H1 (cell line): ENCODE results near the gene SLIT3. TPM values are rescaled to one million over a fixed set of nuclear protein-coding genes. Genes with fewer than 3 reads are reported as not detected.

Experiments used
- CREB1 ChIP-seq: IDR thresholded peaks from 2 replicates; pipeline ENCODE4 v1.6.1; 2012; ENCODE audit warnings: inconsistent platforms
- FOSL1 ChIP-seq: IDR thresholded peaks from 2 replicates; pipeline ENCODE4 v1.6.1; 2011; ENCODE audit warnings: mild to moderate bottlenecking, low read depth, low read length, moderate library complexity; ENCODE audit not compliant: insufficient read depth
- GTF2F1 ChIP-seq: IDR thresholded peaks from 2 replicates; pipeline ENCODE4 v1.6.1; 2012; ENCODE audit warnings: low read depth, low read length, improper control_type of control experiment, borderline replicate concordance
- HDAC2 ChIP-seq, 2 experiments: fragments of 300-600 bp in 1 of 2; sonication (generic) in 1 of 2; IDR thresholded peaks; 2 replicates each; pipeline ENCODE4 v1.6.1; 2011 to 2012; ENCODE audit warnings: low read depth in 2 of 2, low read length in 2 of 2, mild to moderate bottlenecking in 2 of 2, moderate library complexity in 2 of 2, borderline replicate concordance in 1 of 2, inconsistent platforms in 1 of 2
- KDM5A ChIP-seq: fragments of 200-600 bp; IDR thresholded peaks from 2 replicates; pipeline ENCODE4 v1.7.1; 2012; ENCODE audit warnings: mild to moderate bottlenecking, low read length, inconsistent platforms, mixed read lengths
- RXRA ChIP-seq: IDR thresholded peaks from 2 replicates; pipeline ENCODE4 v1.6.1; 2011; ENCODE audit warnings: low read depth, mild to moderate bottlenecking, low read length, moderate library complexity; ENCODE audit not compliant: insufficient read depth
- SAP30 ChIP-seq: fragments of 300-600 bp; sonication (generic); IDR thresholded peaks from 2 replicates; pipeline ENCODE4 v1.7.1; 2012; ENCODE audit warnings: low read length, moderate library complexity, mild to moderate bottlenecking, inconsistent platforms; ENCODE audit not compliant: insufficient read depth, insufficient replicate concordance
- SIN3A ChIP-seq, 2 experiments: IDR thresholded peaks in 1 of 2; conservative IDR thresholded peaks in 1 of 2; 2 replicates each; pipeline ENCODE4 v1.6.1; 2011 to 2012; ENCODE audit warnings: low read length in 2 of 2, improper control_type of control experiment in 1 of 2, low read depth in 1 of 2, mild to moderate bottlenecking in 1 of 2
- SIRT6 ChIP-seq: IDR thresholded peaks from one replicate; pipeline ENCODE4 v1.7.1; 2012; ENCODE audit warnings: low read length, inconsistent platforms
- polyA plus RNA-seq, 7 experiments: library from polyadenylated mRNA; depleted of rRNA in 3 of 7; stranded (reverse) in 5 of 7; unstranded in 2 of 7; fragments of >200 nt in 5 of 7; fragments of 200-250 nt in 2 of 7; gene quantifications; 1 replicate in 5 of 7; 2 replicates in 1 of 7; 4 replicates in 1 of 7; pipeline versions ENCODE4 v1.2.1 to v1.2.3, GENCODE V29; 2011 to 2013; ENCODE audit warnings: missing spikeins in 2 of 7, mixed read lengths in 2 of 7
- total RNA-seq: library from RNA; stranded (reverse); fragmentation: NEBNext Ultra II Directional; extraction: Animal tissue kit (Norgen Biotek cat#: 25700); gene quantifications from 2 replicates; pipeline ENCODE4 v1.2.1, GENCODE V29; 2021
- TF ChIP-seq, protein P1 (sequence below): fragments of 300-600 bp; sonication (generic); IDR thresholded peaks from 2 replicates; pipeline ENCODE4 v1.7.1; 2012; ENCODE audit warnings: low read length, moderate library complexity, mild to moderate bottlenecking, inconsistent platforms; ENCODE audit not compliant: insufficient replicate concordance

SLIT3 gene
- total and polyA plus RNA-seq, 2 of the 8 experiments (the other 6 are each of a cell fraction or from before 2014, with no cell fraction given), result 1.1 to 1.2 TPM

GRCh38 chr5:168713051-168713450 lies 587.9 kb downstream of the SLIT3 start (continued):
- TF ChIP-seq, protein P1, sequence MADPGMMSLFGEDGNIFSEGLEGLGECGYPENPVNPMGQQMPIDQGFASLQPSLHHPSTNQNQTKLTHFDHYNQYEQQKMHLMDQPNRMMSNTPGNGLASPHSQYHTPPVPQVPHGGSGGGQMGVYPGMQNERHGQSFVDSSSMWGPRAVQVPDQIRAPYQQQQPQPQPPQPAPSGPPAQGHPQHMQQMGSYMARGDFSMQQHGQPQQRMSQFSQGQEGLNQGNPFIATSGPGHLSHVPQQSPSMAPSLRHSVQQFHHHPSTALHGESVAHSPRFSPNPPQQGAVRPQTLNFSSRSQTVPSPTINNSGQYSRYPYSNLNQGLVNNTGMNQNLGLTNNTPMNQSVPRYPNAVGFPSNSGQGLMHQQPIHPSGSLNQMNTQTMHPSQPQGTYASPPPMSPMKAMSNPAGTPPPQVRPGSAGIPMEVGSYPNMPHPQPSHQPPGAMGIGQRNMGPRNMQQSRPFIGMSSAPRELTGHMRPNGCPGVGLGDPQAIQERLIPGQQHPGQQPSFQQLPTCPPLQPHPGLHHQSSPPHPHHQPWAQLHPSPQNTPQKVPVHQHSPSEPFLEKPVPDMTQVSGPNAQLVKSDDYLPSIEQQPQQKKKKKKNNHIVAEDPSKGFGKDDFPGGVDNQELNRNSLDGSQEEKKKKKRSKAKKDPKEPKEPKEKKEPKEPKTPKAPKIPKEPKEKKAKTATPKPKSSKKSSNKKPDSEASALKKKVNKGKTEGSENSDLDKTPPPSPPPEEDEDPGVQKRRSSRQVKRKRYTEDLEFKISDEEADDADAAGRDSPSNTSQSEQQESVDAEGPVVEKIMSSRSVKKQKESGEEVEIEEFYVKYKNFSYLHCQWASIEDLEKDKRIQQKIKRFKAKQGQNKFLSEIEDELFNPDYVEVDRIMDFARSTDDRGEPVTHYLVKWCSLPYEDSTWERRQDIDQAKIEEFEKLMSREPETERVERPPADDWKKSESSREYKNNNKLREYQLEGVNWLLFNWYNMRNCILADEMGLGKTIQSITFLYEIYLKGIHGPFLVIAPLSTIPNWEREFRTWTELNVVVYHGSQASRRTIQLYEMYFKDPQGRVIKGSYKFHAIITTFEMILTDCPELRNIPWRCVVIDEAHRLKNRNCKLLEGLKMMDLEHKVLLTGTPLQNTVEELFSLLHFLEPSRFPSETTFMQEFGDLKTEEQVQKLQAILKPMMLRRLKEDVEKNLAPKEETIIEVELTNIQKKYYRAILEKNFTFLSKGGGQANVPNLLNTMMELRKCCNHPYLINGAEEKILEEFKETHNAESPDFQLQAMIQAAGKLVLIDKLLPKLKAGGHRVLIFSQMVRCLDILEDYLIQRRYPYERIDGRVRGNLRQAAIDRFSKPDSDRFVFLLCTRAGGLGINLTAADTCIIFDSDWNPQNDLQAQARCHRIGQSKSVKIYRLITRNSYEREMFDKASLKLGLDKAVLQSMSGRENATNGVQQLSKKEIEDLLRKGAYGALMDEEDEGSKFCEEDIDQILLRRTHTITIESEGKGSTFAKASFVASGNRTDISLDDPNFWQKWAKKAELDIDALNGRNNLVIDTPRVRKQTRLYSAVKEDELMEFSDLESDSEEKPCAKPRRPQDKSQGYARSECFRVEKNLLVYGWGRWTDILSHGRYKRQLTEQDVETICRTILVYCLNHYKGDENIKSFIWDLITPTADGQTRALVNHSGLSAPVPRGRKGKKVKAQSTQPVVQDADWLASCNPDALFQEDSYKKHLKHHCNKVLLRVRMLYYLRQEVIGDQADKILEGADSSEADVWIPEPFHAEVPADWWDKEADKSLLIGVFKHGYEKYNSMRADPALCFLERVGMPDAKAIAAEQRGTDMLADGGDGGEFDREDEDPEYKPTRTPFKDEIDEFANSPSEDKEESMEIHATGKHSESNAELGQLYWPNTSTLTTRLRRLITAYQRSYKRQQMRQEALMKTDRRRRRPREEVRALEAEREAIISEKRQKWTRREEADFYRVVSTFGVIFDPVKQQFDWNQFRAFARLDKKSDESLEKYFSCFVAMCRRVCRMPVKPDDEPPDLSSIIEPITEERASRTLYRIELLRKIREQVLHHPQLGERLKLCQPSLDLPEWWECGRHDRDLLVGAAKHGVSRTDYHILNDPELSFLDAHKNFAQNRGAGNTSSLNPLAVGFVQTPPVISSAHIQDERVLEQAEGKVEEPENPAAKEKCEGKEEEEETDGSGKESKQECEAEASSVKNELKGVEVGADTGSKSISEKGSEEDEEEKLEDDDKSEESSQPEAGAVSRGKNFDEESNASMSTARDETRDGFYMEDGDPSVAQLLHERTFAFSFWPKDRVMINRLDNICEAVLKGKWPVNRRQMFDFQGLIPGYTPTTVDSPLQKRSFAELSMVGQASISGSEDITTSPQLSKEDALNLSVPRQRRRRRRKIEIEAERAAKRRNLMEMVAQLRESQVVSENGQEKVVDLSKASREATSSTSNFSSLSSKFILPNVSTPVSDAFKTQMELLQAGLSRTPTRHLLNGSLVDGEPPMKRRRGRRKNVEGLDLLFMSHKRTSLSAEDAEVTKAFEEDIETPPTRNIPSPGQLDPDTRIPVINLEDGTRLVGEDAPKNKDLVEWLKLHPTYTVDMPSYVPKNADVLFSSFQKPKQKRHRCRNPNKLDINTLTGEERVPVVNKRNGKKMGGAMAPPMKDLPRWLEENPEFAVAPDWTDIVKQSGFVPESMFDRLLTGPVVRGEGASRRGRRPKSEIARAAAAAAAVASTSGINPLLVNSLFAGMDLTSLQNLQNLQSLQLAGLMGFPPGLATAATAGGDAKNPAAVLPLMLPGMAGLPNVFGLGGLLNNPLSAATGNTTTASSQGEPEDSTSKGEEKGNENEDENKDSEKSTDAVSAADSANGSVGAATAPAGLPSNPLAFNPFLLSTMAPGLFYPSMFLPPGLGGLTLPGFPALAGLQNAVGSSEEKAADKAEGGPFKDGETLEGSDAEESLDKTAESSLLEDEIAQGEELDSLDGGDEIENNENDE, result no peak
- no peak for TF ChIP-seq SIN3A (conservative IDR thresholded peaks at IDR 0.05 in 1 of 2, IDR thresholded peaks at IDR 0.05 in 1 of 2; ENCODE audit: low read depth in 1 of 2, low read length in 2 of 2)
- TF ChIP-seq CREB1, result no peak
- TF ChIP-seq GTF2F1, result no peak
- TF ChIP-seq SAP30, result no peak
- TF ChIP-seq RXRA, result no peak
- no peak for TF ChIP-seq SIRT6
- no peak for TF ChIP-seq HDAC2 (IDR thresholded peaks at IDR 0.05; ENCODE audit: borderline replicate concordance in 1 of 2, low read depth in 2 of 2, low read length in 2 of 2)
- TF ChIP-seq FOSL1, result no peak
- TF ChIP-seq KDM5A, result no peak
